ENCODE results near the gene CDC42EP4.

CDC42EP4 gene

DNA sequence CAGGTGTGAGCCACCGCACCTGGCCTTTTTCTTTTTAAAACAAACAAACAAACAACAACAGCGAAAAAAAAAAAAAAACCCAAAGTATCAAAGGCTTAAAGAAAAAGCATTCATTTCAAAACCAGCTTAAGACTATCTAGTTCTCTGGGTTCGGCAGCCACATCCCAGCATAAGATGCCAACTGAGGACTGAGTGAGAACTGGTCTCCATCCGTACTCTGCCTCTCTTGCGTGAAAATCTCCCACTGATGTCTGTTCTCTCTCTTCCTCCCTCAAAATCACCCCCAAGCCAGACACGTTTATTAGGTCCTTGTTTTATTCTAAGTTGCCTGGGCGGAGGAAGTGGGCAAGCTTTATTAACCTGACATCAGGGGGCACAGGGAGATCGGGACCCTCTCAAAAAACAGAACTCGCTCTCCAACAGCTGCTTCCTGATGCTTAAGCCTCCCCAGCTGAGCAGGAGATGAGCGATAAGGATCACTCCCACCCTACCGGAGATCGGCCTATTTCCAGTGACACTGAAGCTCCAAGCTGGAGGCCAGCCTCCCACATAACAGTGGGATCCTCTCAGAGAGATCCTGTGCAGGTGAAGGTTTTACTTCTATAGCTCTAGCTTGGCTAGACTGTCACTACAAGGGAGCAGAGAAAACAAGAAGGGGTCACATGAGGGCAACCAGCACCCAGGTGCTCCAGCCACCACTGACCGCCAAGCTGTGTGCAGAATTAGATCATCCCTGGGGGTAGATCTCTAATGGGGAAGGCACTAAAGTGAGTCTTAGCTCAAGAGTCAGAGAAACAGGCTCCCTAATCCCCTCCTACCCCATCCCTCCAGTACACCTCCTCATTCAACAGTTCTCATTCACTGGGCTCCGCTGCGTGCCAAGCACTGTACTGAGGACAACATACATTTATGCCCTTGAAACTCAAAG is 13.6 kb downstream of the CDC42EP4 start:
- TF ChIP-seq CTCF (IDR thresholded peaks at IDR 0.05; ENCODE audit: borderline replicate concordance, insufficient read depth, low read depth, low read length): no peak
- no peak overlapping the region for H3K4me3 ChIP-seq (ENCODE audit: low read depth, low read length)

DNA sequence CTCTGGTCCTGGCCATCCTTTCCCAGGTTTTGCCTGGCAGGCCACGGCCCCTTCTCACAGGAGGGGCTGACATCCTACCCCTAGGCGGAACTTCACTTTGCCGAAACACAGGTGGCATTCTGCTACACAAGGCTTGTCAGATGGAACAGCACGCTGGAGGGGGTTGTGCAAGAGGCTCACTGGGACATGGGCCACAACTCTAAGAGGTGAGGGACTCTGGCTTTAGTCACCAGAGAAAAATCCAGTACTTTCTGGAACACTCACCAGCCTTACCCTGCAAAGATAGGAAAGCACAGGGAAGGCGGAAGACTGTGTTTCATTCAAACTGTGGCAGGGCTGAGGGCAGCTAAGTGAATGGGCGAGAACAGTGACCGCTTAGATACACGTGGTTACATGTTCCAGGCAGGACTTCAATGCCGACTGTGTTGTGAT is 18.3 kb downstream of the CDC42EP4 start:
- H3K4me3 ChIP-seq (ENCODE audit: low read depth, low read length): no peak overlapping the region
- no peak for TF ChIP-seq CTCF (IDR thresholded peaks at IDR 0.05; ENCODE audit: borderline replicate concordance, insufficient read depth, low read depth, low read length)

GRCh38 chr17:73293031-73293430 is 18.8 kb downstream of the CDC42EP4 start:
- no peak overlapping the region for H3K4me3 ChIP-seq (ENCODE audit: low read depth, low read length)

GRCh38 chr17:73292031-73292531 is 19.7 kb downstream of the CDC42EP4 start:
- H3K4me3 ChIP-seq (ENCODE audit: low read depth, low read length): no peak overlapping the region
- no peak for TF ChIP-seq CTCF (IDR thresholded peaks at IDR 0.05; ENCODE audit: borderline replicate concordance, insufficient read depth, low read depth, low read length)

More at GRCh38 chr17:73293031-73293430, 18.8 kb downstream of the CDC42EP4 start:
- TF ChIP-seq CTCF (IDR thresholded peaks at IDR 0.05; ENCODE audit: borderline replicate concordance, insufficient read depth, low read depth, low read length): no peak

DNA sequence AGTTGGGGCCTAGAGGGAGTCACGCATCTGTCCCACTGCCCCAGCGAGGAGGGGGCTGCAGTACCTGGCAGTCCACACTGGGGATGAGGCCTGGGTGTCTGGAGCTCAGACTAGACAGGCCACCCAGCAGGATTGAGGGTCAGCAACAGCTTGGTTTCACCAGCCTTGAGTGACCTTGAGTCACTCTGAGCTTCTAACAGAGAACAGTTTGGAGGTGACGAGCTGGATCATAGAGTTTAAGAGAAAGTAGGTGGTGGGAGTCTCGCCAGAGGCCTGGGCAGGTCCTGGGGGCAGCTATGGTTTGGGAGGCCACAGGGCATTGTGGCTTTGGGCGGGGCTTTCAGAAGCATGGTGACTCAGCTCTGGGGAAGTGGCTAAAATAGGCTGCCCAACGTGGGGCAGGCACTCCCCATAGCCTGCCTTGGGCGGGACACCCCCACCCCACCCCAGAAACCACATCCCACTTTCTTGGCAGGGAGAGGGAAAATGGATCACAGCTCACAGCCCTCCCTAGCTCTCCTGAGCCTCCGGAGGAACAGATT is 20.5 kb downstream of the CDC42EP4 start:
- H3K4me3 ChIP-seq (ENCODE audit: low read depth, low read length): peak overlapping the region; percentile 6
- TF ChIP-seq CTCF (IDR thresholded peaks at IDR 0.05; ENCODE audit: borderline replicate concordance, insufficient read depth, low read depth, low read length): no peak

DNA sequence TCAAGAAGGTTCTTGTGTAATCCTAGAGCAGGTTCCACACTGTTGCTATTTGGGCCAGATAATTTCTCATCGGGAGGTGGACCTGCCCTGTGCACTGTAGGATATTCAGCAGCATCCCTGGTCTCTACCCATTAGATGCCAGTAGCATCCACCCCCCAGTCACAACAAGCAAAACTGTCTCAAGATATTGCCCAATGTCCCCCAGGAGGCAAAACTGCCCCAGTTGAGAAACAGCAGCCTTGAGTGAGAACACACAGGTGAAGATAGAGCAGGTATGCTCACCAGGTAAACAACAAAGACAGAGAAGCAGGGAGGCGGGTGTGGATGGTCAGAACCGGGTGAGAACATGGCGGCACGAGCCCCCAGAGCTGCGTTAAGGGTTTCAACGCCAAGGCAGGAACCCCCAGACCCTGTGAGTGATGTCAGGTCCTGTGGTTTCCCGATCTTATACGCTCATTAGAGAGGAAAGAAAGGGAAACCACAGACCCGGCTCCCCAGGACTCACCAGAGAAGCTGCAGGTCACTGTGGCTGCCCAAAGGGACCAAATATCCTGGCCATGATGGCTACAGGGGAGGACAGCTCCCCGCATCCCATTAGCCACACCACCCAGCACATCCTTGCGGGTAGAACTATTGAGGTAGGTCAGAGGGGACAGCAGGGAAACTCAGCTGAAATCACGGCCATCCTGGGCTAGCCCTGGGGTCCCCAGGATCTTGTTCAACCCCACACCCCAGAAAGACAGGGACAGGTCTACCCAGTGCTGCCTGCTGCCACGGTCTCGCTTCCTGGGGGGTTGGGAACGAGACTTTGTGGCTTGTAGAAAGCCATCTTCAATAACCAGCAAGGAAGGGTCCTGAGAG is 21.2 kb downstream of the CDC42EP4 start:
- H3K4me3 ChIP-seq (ENCODE audit: low read depth, low read length): no peak overlapping the region
- TF ChIP-seq CTCF (IDR thresholded peaks at IDR 0.05; ENCODE audit: borderline replicate concordance, insufficient read depth, low read depth, low read length): no peak
